Activated CD4-positive, alpha-beta memory T cell treated with anti-CD3 and anti-CD28 coated beads for 36 hours (primary cell): ENCODE measurements around the gene P2RY14. TPM values are rescaled to one million over a fixed set of nuclear protein-coding genes. Genes with fewer than 3 reads are reported as not detected.

ENCODE experiments used
- CTCF ChIA-PET: fragments of 350-600 bp; sonication (Branson Sonifier 250); formaldehyde crosslinking; loops from one replicate; lab custom pipeline; 2021; ENCODE audit warnings: antibody characterized with exemption, inconsistent platforms; lab: Charles Lee
- POLR2A ChIA-PET: fragments of 350-600 bp; sonication (Branson Sonifier 250); formaldehyde crosslinking; loops from one replicate; lab custom pipeline; 2021; ENCODE audit warnings: antibody characterized with exemption; lab: Charles Lee
- DNase-seq: peaks from one replicate; pipeline ENCODE4 v3.0.0-alpha.2; 2020
- H3K27ac Mint-ChIP-seq: one replicate; pipeline ENCODE4 v1.8.0; 2021; ENCODE audit warnings: mixed read lengths
- H3K27me3 Mint-ChIP-seq: one replicate; pipeline ENCODE4 v1.8.0; 2021; ENCODE audit warnings: mixed read lengths
- H3K36me3 Mint-ChIP-seq: one replicate; pipeline ENCODE4 v1.8.0; 2021; ENCODE audit warnings: mixed read lengths
- H3K4me1 Mint-ChIP-seq: one replicate; pipeline ENCODE4 v1.8.0; 2021; ENCODE audit warnings: low read depth, mixed read lengths
- H3K4me3 Mint-ChIP-seq: one replicate; pipeline ENCODE4 v1.8.0; 2021; ENCODE audit warnings: mild to moderate bottlenecking, mixed read lengths
- H3K9me3 Mint-ChIP-seq: one replicate; pipeline ENCODE4 v1.8.0; 2021; ENCODE audit warnings: mixed read lengths
- intact Hi-C: fragments of 100-400 bp; cut with micrococcal nuclease; formaldehyde crosslinking; loops from one replicate; pipeline ENCODE4 v1.15.1; 2023
- total RNA-seq, 2 experiments: library from RNA; stranded (reverse); gene quantifications; one replicate each; pipeline ENCODE4 v1.2.3, GENCODE V29; 2021

The P2RY14 gene
- total RNA-seq, 2 experiments from 2014 or later: 0.17 to 0.26 TPM

GRCh38 chr3:151214459-151214858, 63.9 kb downstream of the P2RY14 start:
- intact Hi-C loops: no loop called here
- H3K27ac Mint-ChIP-seq: no peak overlapping the region
- no peaks in the 10 kb centered on the region for H3K27me3 Mint-ChIP-seq
- CTCF ChIA-PET: interaction anchor here (1.2 kb wide), 1 partner anchor 46 kb away, joined by 7 read pairs; no protein-coding TSS in a partner anchor
- DNase-seq: no peak
- H3K4me1 Mint-ChIP-seq: peaks cover 41% of the 10 kb centered on the region
- no peaks in the 10 kb centered on the region for H3K36me3 Mint-ChIP-seq
- no peak overlapping the region for H3K4me3 Mint-ChIP-seq
- POLR2A ChIA-PET: no interaction called here
- H3K9me3 Mint-ChIP-seq: no peaks in the 10 kb centered on the region

- POLR2A ChIA-PET: no interaction called here
- Mint-ChIP-seq H3K27ac (no peak overlapping the region), H3K4me3 (no peak overlapping the region), H3K27me3 (no peaks in the 10 kb centered on the region), H3K4me1 (peaks cover 41% of the 10 kb centered on the region), H3K9me3 (no peaks in the 10 kb centered on the region), H3K36me3 (no peaks in the 10 kb centered on the region)
- CTCF ChIA-PET: interaction anchor here (1.2 kb wide), 1 partner anchor 46 kb away, joined by 7 read pairs; no protein-coding TSS in a partner anchor
- intact Hi-C loops: no loop called here
- DNase-seq: no peak
These were observed 64.5 kb downstream of the P2RY14 start for GRCh38 chr3:151213881-151214280.

GRCh38 chr3:151213151-151213550, 65.2 kb downstream of the P2RY14 start:
- Mint-ChIP-seq H3K36me3 (no peaks in the 10 kb centered on the region), H3K4me1 (peaks cover 47% of the 10 kb centered on the region), H3K27ac (no peak overlapping the region), H3K4me3 (no peak overlapping the region), H3K27me3 (no peaks in the 10 kb centered on the region), H3K9me3 (no peaks in the 10 kb centered on the region)
- DNase-seq: no peak
- POLR2A ChIA-PET: no interaction called here
- CTCF ChIA-PET: interaction anchor here (1.2 to 1.6 kb wide), 2 partner anchors 13 to 45 kb away, joined by 3 to 7 read pairs; no protein-coding TSS in a partner anchor
- intact Hi-C loops: no loop called here

- CTCF ChIA-PET: interaction anchor here (0.6 to 2.5 kb wide), 10 partner anchors 10 to 586 kb away, joined by 3 to 22 read pairs (median 3); no protein-coding TSS in a partner anchor
- no peak for DNase-seq
- intact Hi-C loops: no loop called here
These were observed 67.5 kb downstream of the P2RY14 start for GRCh38 chr3:151210676-151211381.

GRCh38 chr3:151209654-151210053, 68.7 kb downstream of the P2RY14 start:
- H3K36me3 Mint-ChIP-seq: no peaks in the 10 kb centered on the region
- intact Hi-C loops: loop anchor here (1.0 kb wide), 4 partner anchors 10 to 663 kb away; partner anchors contain the start of genes EIF2A and SERP1
- CTCF ChIA-PET: interaction anchor here (0.7 to 2.5 kb wide), 4 partner anchors 8 to 41 kb away, joined by 4 to 22 read pairs (median 10); no protein-coding TSS in a partner anchor
- POLR2A ChIA-PET: interaction anchor here (0.6 to 2.2 kb wide), 7 partner anchors 9 to 448 kb away, joined by 3 to 21 read pairs (median 5); partner anchors contain the start of gene SIAH2
- peak overlapping the region; percentile 59 for H3K4me3 Mint-ChIP-seq
- no peaks in the 10 kb centered on the region for H3K27me3 Mint-ChIP-seq
- H3K4me1 Mint-ChIP-seq: peaks cover 72% of the 10 kb centered on the region
- DNase-seq: peak; percentile 31
- peak overlapping the region; percentile 91 for H3K27ac Mint-ChIP-seq
- H3K9me3 Mint-ChIP-seq: no peaks in the 10 kb centered on the region

More at GRCh38 chr3:151210676-151211381, 67.5 kb downstream of the P2RY14 start:
- Mint-ChIP-seq H3K36me3 (no peaks in the 10 kb centered on the region), H3K4me1 (peaks cover 61% of the 10 kb centered on the region), H3K27ac (peak overlapping the region; percentile 91), H3K27me3 (no peaks in the 10 kb centered on the region), H3K4me3 (peak overlapping the region; percentile 62), H3K9me3 (no peaks in the 10 kb centered on the region)
- POLR2A ChIA-PET: interaction anchor here (0.6 to 2.2 kb wide), 7 partner anchors 10 to 1002 kb away, joined by 3 to 21 read pairs (median 5); no protein-coding TSS in a partner anchor

GRCh38 chr3:151206201-151206600, 72.1 kb downstream of the P2RY14 start:
- ChIA-PET POLR2A (interaction anchor here (0.6 to 3.6 kb wide), 15 partner anchors 8 to 466 kb away, joined by 3 to 20 read pairs (median 4); partner anchors contain the start of genes GPR87 and SIAH2), CTCF (interaction anchor here (0.7 to 3.8 kb wide), 4 partner anchors 14 to 1055 kb away, joined by 4 to 14 read pairs (median 6); no protein-coding TSS in a partner anchor)
- Mint-ChIP-seq H3K9me3 (no peaks in the 10 kb centered on the region), H3K27ac (peak overlapping the region; percentile 98), H3K27me3 (no peaks in the 10 kb centered on the region), H3K4me1 (peaks cover 75% of the 10 kb centered on the region), H3K4me3 (peak overlapping the region; percentile 41), H3K36me3 (peaks cover 17% of the 10 kb centered on the region)
- no peak for DNase-seq
- intact Hi-C loops: loop anchor here (1.0 kb wide), 2 partner anchors 443 to 468 kb away; partner anchors contain the start of gene SIAH2

- Mint-ChIP-seq H3K27ac (peak overlapping the region; percentile 98), H3K4me1 (peaks cover 70% of the 10 kb centered on the region), H3K9me3 (no peaks in the 10 kb centered on the region), H3K27me3 (no peaks in the 10 kb centered on the region), H3K4me3 (peak overlapping the region; percentile 44), H3K36me3 (peaks cover 23% of the 10 kb centered on the region)
- POLR2A ChIA-PET: interaction anchor here (0.6 to 3.6 kb wide), 17 partner anchors 9 to 446 kb away, joined by 3 to 20 read pairs (median 4); partner anchors contain the start of genes GPR87 and SIAH2
- CTCF ChIA-PET: interaction anchor here (0.8 to 3.8 kb wide), 4 partner anchors 14 to 73 kb away, joined by 3 to 14 read pairs (median 7); partner anchors contain the start of gene P2RY14
- intact Hi-C loops: loop anchor here (1.0 to 2.0 kb wide), 2 partner anchors 78 to 421 kb away; no protein-coding TSS in a partner anchor
- DNase-seq: no peak
These were observed 72.9 kb downstream of the P2RY14 start for GRCh38 chr3:151205482-151205881.

- CTCF ChIA-PET: interaction anchor here (0.8 to 3.8 kb wide), 4 partner anchors 13 to 74 kb away, joined by 3 to 14 read pairs (median 7); partner anchors contain the start of gene P2RY14
- Mint-ChIP-seq H3K9me3 (no peaks in the 10 kb centered on the region), H3K27ac (peak overlapping the region; percentile 98), H3K36me3 (peaks cover 30% of the 10 kb centered on the region), H3K4me1 (peaks cover 67% of the 10 kb centered on the region), H3K27me3 (no peaks in the 10 kb centered on the region), H3K4me3 (peak overlapping the region; percentile 57)
- intact Hi-C loops: loop anchor here (1.0 to 5.0 kb wide), 7 partner anchors 79 to 1958 kb away; partner anchors contain the start of genes RAP2B and SELENOT
- DNase-seq: no peak
- POLR2A ChIA-PET: interaction anchor here (0.7 to 3.6 kb wide), 9 partner anchors 9 to 445 kb away, joined by 3 to 20 read pairs (median 6); partner anchors contain the start of gene SIAH2
These were observed 73.6 kb downstream of the P2RY14 start for GRCh38 chr3:151204530-151205402.

- peak within 1 kb of the TSS; percentile 99 for H3K27ac Mint-ChIP-seq
- POLR2A ChIA-PET: interaction anchor here (1.0 to 5.1 kb wide), 11 partner anchors 10 to 1071 kb away, joined by 3 to 111 read pairs (median 7); partner anchors contain the start of genes P2RY14 and SIAH2
- peaks cover 46% of the 10 kb centered on the region for H3K36me3 Mint-ChIP-seq
- DNase-seq: peak; percentile 84
- peaks cover 65% of the 10 kb centered on the region for H3K4me1 Mint-ChIP-seq
- CTCF ChIA-PET: interaction anchor here (0.7 to 4.4 kb wide), 4 partner anchors 13 to 440 kb away, joined by 3 to 43 read pairs (median 3); partner anchors contain the start of gene SIAH2
- intact Hi-C loops: loop anchor here (1.0 to 5.0 kb wide), 11 partner anchors 12 to 1959 kb away; partner anchors contain the start of genes GPR87, RAP2B and SELENOT
- no peaks in the 10 kb centered on the region for H3K27me3 Mint-ChIP-seq
- no peaks in the 10 kb centered on the region for H3K9me3 Mint-ChIP-seq
- peak within 1 kb of the TSS; percentile 86 for H3K4me3 Mint-ChIP-seq
These were observed 75.3 kb downstream of the P2RY14 start, which contains the start of gene GPR171 for GRCh38 chr3:151203051-151203420. Gene GPR171, minus strand, starts transcription at chr3:151203216. Its CDS starts 3,830 bp downstream, at chr3:151199386.

- H3K4me1 Mint-ChIP-seq: peaks cover 59% of the 10 kb centered on the region
- H3K27ac Mint-ChIP-seq: peak overlapping the region; percentile 99
- no peaks in the 10 kb centered on the region for H3K27me3 Mint-ChIP-seq
- POLR2A ChIA-PET: interaction anchor here (0.6 to 5.1 kb wide), 14 partner anchors 9 to 1073 kb away, joined by 3 to 111 read pairs (median 8); partner anchors contain the start of genes MBNL1 and SIAH2
- H3K9me3 Mint-ChIP-seq: no peaks in the 10 kb centered on the region
- peaks cover 53% of the 10 kb centered on the region for H3K36me3 Mint-ChIP-seq
- intact Hi-C loops: loop anchor here (5.0 kb wide), 5 partner anchors 599 to 1961 kb away; partner anchors contain the start of genes RAP2B and SELENOT
- H3K4me3 Mint-ChIP-seq: peak overlapping the region; percentile 86
- CTCF ChIA-PET: interaction anchor here (0.9 to 4.4 kb wide), 8 partner anchors 9 to 440 kb away, joined by 3 to 43 read pairs (median 4); no protein-coding TSS in a partner anchor
- DNase-seq: no peak
These were observed 77.2 kb downstream of the P2RY14 start for GRCh38 chr3:151201051-151201730.
